T-helper 1 cell treated with Interleukin-12 subunit alpha and Interleukin-12 subunit beta and Interleukin-4 antibody, amounts not matched to agents 30 ng/mL and 1 ng/mL, for 36 hours (primary cell): ENCODE measurements around the gene AKR1C2. TPM values are rescaled to one million over a fixed set of nuclear protein-coding genes. Genes with fewer than 3 reads are reported as not detected.
"Not testable (repeated sequence)": the region's sequence is repeated elsewhere in the genome, so short reads cannot be mapped to it uniquely, and the experiment has no call there.

Experiments used
- intact Hi-C: fragments of 100-400 bp; cut with micrococcal nuclease; formaldehyde crosslinking; loops from one replicate; pipeline ENCODE4 v1.15.1; 2024
- total RNA-seq: library from RNA; stranded (reverse); gene quantifications from 2 replicates; pipeline ENCODE4 v1.2.3, GENCODE V29; 2022

AKR1C2 gene
- total RNA-seq, 1 donor from 2014 or later = not detected

DNA sequence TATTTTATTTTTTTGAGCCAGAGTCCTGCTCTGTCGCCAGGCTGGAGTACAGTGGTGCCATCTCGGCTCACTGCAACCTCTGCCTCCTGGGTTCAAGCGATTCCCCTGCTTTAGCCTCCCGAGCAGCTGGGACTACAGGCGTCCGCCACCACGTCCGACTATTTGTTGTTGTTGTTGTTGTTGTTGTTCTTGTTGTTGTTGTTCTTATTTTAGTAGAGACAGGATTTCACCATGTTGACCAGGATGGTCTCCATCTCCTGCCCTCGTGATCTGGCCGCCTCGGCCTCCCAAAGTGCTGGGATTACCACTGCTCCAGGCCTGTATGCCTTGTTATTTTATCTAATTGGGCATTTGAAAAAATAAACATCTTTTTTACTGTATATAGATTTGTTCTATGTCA, 42.1 kb downstream of the AKR1C2 start:
- intact Hi-C loops = not testable (repeated sequence)

DNA sequence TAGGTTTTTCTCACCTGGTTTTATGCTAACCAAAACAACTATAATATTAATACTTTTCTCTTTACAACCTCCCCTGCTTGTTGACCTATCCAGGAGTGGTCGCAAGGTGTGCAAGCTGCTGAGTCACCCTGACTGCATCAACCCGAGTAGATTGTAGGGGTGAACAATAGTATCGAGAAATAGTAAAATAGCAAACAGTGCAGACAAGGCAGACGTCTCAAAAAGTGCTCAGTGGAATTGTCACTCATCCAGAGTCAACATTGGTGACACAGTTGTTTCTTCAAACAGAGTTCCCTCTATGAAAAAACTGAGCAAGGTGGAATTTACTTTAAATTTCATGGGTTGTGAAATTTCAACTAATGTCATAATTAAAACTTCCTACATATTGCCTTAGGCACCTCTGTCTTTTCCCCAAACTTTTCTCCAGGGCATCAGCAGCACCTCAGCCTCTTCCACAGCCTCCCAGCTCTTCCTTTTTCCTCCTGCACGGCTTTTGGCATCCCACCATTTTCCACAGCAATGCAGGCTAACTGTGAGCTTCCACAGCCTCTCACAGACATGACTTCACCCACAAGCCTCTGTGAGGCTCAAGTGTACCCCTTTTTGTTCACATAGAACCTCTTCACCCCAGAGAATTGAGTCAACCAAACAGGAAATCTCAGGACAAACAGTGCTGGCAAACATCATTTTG, 46.6 kb downstream of the AKR1C2 start:
- intact Hi-C loops = not testable (repeated sequence)

DNA sequence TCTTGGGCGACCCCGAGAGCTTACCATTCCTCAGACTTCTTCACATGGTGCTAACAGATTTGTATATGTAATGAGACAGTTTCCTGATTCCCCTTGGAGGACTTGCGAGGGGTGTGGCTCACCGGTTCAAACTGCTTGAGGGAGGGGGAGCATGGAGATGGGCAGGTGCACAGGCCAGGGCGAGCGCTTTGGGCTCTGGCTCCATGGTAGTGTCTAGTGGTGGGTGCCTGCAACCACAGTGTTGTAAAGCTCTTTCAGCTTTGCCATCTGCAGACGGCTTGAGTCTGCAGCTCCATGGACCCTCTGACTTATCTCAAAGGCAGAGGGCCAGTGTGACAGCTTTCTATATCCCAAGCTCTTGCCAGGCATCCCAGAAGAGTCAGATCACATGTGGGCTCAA, 47.6 kb downstream of the AKR1C2 start:
- intact Hi-C loops = not testable (repeated sequence)

DNA sequence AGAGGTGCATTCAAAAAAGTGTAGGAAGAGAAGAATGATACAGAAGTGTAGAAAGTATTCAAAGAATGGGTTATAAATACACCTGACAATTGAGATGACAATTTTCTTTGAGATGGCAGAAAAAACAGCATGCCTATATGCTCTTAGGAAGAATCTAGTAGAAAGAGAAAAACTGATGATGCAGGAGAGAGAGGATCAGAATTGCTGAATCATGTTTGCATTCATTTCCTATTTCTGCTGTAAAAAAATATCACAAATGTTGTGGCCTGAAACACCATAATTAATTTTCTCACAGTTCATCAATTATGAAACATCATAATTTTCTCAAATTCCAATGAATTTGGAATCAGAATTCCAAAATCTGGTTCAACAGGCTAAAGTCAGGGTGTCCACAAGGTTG, 50.3 kb downstream of the AKR1C2 start:
- intact Hi-C loops = no loop called here

DNA sequence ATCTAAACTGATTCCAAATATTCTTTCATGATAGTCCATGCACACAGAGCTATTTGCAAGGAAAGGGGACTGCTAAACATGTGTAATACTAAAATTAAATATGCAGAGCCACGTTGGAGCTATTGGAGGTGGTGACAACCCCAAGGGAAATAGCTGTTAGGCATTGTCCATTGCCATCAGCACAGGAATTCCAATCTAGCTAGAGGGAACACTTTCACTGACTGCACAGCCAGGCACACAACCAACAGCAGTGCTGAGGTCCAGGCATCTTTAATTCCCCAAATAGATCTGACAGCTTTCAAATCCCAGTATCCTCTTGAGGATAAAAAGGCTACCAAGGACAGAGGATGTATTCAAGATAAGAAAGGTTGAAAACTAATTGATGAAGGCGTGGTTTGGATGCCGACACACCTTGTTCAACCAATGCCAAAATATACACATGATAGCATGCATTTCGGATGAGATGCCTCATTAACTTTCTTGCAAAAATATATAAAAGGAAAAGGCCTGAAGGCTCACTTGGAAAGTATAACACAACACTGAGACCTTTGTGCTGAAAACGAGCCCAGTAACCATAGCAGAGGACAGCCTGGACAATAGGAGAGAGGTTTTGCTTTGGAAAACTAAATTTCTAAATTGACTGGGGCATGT, 52.0 kb downstream of the AKR1C2 start:
- intact Hi-C loops = not testable (repeated sequence)

DNA sequence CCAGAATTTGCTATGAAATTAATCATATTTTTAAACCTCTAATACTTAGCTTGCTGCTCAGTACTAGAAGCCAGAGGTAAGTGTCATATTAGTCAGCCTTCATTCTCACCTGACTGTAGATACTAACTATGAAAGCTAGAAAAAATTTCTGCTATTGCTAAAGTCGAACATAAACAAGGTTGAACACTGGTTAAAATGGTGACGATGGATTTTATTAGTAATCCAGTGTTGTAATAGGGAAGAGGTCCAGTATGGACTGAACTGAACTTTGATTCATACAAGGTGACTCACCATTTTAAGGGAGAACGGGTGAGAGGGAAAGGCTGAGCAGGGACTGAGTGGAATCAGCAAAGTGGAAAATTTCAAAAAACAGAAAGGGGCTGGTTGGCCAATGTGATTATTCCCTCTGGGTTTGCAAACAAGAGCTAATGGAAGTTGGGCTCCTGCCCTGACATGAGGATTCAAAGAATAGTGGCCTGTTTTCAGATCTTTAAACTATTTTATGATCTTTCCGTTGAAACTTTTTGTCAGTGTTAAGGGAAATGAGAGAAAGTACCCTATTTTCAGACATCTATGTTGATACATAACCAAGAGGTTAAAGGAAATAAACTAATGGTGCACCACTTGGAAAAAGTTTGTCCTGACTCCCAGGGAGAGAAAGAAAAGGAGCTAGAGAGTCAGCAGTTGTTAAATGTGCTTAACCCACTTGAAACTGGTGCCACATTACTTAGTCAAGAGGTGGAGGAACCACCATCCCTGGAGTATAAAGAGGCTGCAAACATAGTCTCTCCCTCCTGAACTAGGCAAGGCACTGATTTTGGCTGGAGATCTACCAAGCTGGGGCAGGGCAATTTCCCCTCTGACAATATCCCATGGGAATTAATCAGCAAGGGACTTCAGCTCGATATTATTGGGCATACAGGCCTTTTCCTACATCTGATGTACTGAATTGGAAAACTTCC, 55.7 kb downstream of the AKR1C2 start:
- intact Hi-C loops = no loop called here

DNA sequence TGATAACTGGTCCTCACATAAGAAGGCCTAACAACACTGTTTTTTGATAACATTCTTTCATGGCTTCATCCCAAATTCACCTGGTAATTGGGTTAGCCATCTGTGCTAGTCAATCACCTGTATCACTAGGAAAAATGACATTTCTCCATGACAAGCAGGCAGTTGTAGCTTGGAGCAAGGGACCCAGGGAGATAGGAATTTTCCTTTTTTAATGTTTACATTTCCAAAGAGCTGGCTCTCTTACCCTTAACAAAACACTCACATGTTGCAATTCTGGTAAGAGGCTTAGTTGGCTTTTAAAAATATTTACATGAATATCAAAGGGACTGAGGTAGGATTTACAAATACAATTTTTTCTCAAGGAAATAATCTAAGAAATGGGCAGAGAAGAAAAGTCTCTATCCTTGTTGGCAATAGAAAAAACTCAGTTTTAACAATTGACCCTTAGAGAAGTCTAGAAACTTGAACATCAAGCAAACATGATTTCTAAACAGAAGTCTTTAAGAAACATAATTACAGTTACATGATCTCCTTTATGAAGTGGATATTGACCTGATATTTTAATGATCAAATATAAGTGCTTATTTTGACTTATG, 56.5 kb downstream of the AKR1C2 start:
- intact Hi-C loops = no loop called here

DNA sequence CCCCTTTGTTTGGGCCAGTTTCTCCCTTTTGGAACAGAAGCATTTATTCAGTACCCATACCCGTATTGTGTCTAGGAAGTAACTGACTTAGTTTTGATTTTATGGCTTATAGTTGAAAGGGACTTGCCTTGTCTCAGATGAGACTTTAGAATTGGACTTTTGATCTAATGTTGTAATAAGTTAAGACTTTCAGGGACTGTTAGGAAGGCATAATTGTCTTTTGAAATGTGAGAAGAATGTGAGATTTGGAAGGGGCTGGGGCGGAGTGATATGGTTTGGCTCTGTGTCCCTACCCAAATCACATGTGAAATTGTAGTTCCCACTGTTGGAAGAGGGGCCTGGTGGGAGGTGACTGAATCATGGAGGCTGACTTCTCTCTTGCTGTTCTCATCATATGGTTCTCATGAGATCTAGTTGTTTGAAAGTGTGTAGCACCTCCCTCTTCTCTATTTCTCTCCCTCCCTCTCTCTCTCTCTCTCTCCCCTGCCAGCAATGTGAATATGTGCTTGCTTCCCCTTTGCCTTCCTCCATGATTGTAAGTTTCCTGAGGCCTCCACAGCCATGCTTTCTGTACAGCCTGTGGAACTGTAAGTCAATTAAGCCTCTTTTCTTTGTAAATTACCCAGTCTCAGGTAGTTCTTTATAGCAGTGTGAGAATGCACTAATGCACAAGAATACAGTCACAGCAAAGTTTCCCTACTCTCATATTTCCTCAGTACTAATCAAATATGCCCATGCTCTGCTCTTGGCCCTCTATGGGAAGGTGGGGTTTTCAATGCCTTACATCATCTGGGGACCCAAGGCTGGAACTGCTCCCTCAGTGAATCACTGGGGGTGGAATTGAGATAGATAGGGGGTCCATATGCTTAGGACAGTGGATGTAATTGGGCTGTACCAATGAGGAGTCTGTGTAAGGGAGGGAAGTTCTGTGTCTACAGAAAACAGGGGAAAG, 57.6 kb downstream of the AKR1C2 start:
- intact Hi-C loops = no loop called here

DNA sequence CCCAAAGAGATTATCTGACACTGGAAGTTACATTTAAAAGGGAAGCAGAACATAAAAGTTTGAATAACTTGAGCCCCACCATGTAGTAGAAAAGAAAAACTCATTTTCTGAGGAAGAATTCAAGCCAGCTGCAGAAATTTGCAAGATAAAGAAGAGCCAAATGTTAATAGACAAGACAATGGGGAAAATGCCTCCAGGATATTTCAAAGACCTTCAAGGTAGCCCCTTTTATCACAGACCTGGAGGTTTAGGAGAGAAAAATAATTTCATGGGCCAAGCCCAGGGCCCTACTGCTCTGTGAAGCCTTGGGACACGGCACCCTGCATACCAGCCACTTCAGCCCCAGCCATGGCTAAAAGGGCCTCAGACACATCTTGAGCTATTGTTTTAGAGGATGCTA, 58.8 kb downstream of the AKR1C2 start:
- intact Hi-C loops = no loop called here

DNA sequence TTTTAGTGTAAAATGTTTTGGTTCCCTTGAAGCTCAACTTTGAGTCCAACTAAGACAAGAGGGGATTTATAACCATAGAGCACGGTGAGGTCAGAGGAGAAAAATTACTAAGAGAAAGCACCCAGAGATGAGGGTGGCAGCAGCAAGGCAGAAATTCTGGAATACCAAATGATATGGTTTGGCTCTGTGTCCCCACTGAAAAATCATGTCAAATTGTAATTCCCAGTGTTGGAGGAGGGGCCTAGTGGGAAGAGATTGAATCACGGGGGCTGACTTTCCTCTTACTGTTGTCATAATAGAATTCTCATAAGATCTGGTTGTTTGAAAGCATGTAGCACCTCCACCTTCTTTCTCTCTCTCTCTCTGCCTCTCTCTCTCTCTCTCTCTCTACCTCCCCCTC, 59.8 kb downstream of the AKR1C2 start:
- intact Hi-C loops = no loop called here

DNA sequence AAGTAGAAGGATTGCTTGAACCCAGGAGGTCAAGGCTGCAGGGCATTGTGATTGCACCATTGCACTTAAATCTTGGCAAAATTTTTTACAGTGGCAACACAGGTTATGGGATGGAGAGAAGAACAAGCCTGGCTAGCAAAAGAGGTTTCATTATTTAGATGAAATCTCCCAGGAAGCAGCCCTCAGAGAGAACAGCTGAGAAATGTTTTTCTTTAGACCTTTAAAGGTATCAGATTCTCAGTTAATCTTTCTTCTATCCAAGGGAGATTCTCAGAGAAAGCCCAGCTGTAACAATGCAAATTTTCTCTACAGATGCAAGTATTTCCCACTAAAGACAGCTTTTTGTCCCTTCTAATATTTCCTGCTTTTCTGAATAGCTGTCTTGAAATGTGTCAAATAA, 60.2 kb downstream of the AKR1C2 start:
- intact Hi-C loops = not testable (repeated sequence)

DNA sequence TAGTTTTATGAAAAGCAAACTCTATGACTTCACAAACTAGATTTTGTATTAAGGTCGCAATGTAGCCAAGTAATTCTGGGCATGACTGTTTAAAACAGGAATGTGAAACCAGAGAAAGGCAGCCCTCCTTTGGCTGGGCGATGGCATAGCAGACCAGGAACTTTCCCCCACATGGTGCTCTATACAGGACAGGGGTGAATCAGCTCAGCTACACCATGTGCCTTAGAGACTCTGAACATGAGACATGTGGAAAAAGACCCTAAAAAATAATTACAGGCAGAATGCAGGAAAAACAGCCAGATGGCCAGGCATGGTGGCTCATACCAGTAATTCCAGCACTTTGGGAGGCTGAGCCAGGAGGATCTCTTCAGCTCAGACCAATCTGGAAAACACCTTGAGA, 60.7 kb downstream of the AKR1C2 start:
- intact Hi-C loops = not testable (repeated sequence)

DNA sequence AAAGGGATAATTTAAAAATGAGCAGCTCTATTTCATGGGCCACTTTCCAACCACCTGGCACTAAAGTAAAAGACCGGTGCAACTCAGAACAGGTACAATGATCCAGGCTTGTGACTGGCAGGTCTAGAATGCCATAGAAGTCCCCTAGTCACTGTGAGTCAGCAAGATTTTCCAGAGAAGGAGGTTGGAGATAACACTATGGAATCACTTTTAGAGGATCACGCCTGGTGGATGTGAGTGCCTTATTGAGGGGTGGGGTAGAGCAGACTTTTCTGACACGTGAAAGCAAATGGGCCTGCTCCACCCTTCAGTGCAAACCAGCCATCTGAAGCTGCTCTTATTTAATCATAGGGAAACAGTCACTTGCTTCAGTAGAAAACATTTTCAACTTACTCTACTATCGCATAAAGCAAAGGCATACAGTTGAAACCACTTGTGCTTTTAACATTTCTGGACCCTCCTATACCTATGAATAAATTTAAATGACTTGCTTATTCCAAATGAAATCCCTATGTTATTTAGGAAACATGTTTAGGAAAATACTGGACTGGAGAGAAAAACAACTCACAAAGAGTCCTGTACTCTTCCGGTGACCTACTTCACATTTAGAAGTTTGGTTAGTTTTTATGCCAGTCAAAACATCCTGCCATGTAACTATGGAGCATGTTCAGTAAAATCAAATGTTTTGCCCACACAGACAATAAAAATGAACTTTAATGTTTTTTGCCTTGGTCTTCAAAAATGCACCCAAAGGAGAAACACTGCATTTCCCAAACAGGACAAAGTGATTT, 61.9 kb downstream of the AKR1C2 start:
- intact Hi-C loops = no loop called here

DNA sequence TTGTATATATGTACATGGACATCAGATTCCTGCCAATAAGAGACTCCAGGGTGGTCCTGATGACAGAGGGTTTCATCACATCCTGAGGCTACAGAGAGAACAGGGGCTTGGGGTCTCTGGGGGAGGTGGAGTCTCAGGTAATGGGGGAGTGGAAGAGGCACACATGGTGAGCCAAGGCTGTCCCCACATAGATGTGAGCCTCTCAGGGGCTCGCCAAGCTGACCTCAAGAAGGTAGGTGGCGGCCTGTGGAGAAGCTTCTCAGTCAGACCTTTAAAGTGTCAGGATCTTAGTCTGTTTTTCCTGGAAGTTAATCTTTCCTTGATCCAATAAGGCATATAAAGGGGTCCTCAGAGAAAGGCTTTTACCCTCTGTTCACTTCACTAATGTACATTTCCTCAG, 62.7 kb downstream of the AKR1C2 start:
- intact Hi-C loops = not testable (repeated sequence)

DNA sequence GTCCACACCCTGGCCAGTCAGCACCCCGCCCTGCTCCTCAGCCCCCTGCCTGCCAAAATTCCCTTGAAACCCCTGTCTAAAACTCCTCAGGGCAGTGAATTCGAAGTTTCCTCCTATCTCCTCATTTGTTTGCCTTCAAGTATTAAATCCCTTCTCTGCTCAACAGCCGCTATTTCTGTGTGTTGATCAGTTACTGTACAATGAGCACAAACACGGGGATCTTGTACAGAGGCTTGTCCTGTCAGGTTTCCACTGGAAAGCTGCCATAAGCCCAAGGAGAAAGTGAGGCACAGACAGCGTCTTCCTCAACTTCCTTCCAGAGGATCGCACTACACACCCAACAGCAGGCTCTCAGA, 63.6 kb downstream of the AKR1C2 start:
- intact Hi-C loops = not testable (repeated sequence)

DNA sequence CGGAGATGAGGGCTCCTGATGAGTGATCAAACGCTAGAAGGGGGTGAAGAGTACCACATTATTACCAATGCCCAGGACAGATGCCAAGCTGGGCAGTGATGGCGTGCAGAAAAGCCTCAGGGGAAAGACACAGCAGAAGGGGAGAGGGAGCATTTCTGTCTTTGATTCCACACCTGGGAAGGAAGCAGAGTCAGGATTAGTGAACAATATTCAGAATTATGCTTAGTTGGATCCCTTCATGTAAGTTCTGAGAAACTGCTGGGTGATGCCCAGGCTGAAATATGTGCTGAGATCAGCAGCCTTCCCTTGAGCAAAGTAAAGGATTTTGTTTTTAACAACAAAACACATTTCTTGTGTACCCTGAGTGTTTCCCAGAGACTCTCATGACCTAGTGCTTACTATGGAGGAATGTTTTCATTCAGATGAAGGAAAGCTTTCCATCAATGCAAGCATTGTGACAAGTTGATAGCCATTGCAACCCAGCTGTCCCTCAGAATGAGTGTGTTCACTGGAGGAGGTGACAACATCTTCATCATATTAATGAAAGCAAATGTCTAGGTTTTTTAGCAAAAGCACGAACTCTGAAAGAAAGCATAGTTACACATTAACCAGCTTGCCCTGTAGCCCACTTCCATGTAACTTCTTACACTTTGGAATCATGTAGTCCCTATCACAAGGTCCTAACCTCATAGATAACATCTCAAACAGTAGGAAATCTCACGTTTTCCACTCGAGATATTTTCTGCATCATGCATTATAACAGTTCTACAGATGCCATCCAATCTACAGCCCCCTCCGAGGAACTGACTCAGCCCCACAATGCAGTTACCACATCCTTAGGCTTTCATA, 64.2 kb downstream of the AKR1C2 start:
- intact Hi-C loops = no loop called here
